Gastrocnemius medialis (tissue), 4 donors: ENCODE data around the gene ANKRD33. TPM values are rescaled to one million over a fixed set of nuclear protein-coding genes. Genes with fewer than 3 reads are reported as not detected.

Experiments
- ATAC-seq, 2 donors: fragments of 150-250 bp; one replicate each; pipeline ENCODE4 v1.9.1; 2016
- DNase-seq, 2 donors: peaks; one replicate each; pipeline ENCODE4 v3.0.0-alpha.2; 2019
- H3K27ac ChIP-seq, 4 donors: fragments of 200-600 bp; sonication (generic); 1 replicate in 1 of 4; 2 replicates in 3 of 4; pipeline ENCODE4 v1.5.1; 2016 to 2018; ENCODE audit warnings: mild to moderate bottlenecking in 2 of 4, moderate library complexity in 1 of 4
- H3K27me3 ChIP-seq, 3 donors: fragments of 200-600 bp; sonication (generic) in 2 of 3; 1 replicate in 1 of 3; 2 replicates in 2 of 3; pipeline versions ENCODE4 v1.5.1 to v1.6.0; 2016 to 2019; ENCODE audit warnings: mild to moderate bottlenecking in 1 of 3, moderate library complexity in 1 of 3
- H3K36me3 ChIP-seq, 2 donors: fragments of 200-600 bp; sonication (generic) in 1 of 2; one replicate each; pipeline ENCODE4 v1.5.1; 2017 to 2018
- H3K4me1 ChIP-seq, 2 donors: fragments of 200-600 bp; sonication (generic) in 1 of 2; one replicate each; pipeline ENCODE4 v1.5.1; 2016 to 2017; ENCODE audit warnings: mild to moderate bottlenecking in 2 of 2
- H3K4me3 ChIP-seq, 4 donors: fragments of 200-600 bp; sonication (generic) in 3 of 4; 1 replicate in 1 of 4; 2 replicates in 3 of 4; pipeline ENCODE4 v1.5.1; 2016 to 2019; ENCODE audit warnings: mild to moderate bottlenecking in 2 of 4
- H3K9me3 ChIP-seq, 3 donors: fragments of 200-600 bp; sonication (generic) in 2 of 3; 1 replicate in 1 of 3; 2 replicates in 2 of 3; pipeline ENCODE4 v1.5.1; 2016 to 2019
- POLR2A ChIP-seq, 2 donors: fragments of 450-650 bp; IDR thresholded peaks; one replicate each; pipeline ENCODE4 v1.6.1; 2017; ENCODE audit warnings: antibody characterized with exemption in 2 of 2, mild to moderate bottlenecking in 2 of 2, moderate library complexity in 2 of 2
- in situ Hi-C, 4 donors: fragments of 200-750 bp; cut with MboI; loops; one replicate each; pipeline versions ENCODE4 v1.15.0 to v1.8.0; 2017; ENCODE audit warnings: low sequenced_read_pairs in 4 of 4
- intact Hi-C: fragments of 100-400 bp; cut with DNase I; formaldehyde crosslinking; loops from one replicate; pipeline ENCODE4 v1.15.1; 2023; ENCODE audit warnings: low total_unique reads
- total RNA-seq, 4 donors: library from RNA; depleted of rRNA; stranded (reverse); fragments of >200 nt; gene quantifications; one replicate each; pipeline versions ENCODE4 v1.1.0 to v1.2.3, GENCODE V29; 2016
- TF ChIP-seq, protein P1 (sequence below), 5 experiments: fragments of 450-650 bp in 3 of 5; fragments of 200-600 bp in 2 of 5; sonication (generic) in 2 of 5; IDR thresholded peaks in 4 of 5; conservative IDR thresholded peaks in 1 of 5; 1 replicate in 4 of 5; 2 replicates in 1 of 5; pipeline ENCODE4 v1.5.1; 2016 to 2019; ENCODE audit warnings: antibody characterized with exemption in 5 of 5, mild to moderate bottlenecking in 3 of 5, moderate library complexity in 3 of 5

ANKRD33 gene
- total RNA-seq, 4 donors from 2014 or later, result not detected

DNA sequence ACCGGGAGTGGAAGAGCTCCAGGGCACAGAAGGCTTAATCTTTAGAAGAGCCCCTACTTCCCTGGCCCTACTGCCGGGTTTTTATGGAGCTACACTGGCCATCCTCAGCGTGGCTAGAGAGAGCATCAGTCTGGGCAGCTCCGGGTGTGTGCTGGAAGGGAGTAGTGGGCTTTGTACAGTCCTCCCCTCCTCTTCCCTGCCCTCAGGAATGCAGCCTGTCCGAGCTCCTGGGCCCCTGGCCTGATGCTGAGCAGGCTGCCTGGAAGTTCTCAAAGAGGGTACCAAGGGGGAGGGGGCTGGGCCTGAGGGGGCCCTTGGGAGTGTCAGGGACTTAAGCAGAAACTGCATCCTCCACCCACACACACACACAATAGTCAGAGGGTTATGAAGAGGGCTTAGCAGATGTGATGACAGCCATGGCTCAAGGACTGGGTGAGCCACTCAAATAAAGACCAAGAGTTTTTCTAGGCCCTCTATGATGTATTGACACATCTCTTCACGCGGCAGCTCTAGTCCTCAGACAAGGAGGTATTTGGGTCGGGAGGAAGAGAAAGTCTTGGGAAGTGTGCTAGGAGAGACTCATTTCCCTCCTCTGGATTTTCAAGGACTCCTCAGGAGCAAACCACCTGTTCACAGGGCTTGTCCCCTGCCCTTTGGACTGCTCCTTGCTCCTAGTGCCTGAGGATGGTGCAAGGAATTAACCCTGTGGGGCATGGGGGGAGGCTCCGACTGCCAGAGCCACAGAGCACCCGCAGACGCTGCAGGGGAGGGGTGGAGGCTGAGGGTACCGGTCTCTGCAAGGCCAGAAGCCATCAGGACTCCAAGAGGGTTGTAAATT lies 22.9 kb upstream of the ANKRD33 start:
- intact Hi-C loops, result no loop called here
- Histone ChIP-seq H3K27me3 (peaks cover 12 to 38% (median 29%) of the 10 kb centered on the region in 3 donors), H3K4me1 (peaks cover 0 to 17% of the 10 kb centered on the region in 2 donors), H3K36me3 (no peaks in the 10 kb centered on the region), H3K4me3 (peak overlapping the region in 1 of 4 donors; percentile 35), H3K9me3 (no peaks in the 10 kb centered on the region), H3K27ac (no peak overlapping the region)
- in situ Hi-C loops, result no loop called here
- no peak for TF ChIP-seq POLR2A (IDR thresholded peaks at IDR 0.05)
- TF ChIP-seq, protein P1, sequence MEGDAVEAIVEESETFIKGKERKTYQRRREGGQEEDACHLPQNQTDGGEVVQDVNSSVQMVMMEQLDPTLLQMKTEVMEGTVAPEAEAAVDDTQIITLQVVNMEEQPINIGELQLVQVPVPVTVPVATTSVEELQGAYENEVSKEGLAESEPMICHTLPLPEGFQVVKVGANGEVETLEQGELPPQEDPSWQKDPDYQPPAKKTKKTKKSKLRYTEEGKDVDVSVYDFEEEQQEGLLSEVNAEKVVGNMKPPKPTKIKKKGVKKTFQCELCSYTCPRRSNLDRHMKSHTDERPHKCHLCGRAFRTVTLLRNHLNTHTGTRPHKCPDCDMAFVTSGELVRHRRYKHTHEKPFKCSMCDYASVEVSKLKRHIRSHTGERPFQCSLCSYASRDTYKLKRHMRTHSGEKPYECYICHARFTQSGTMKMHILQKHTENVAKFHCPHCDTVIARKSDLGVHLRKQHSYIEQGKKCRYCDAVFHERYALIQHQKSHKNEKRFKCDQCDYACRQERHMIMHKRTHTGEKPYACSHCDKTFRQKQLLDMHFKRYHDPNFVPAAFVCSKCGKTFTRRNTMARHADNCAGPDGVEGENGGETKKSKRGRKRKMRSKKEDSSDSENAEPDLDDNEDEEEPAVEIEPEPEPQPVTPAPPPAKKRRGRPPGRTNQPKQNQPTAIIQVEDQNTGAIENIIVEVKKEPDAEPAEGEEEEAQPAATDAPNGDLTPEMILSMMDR (IDR thresholded peaks at IDR 0.05 in 4 of 5, conservative IDR thresholded peaks at IDR 0.05 in 1 of 5), result no peak
- no peak for DNase-seq
- ATAC-seq, result no peak

GRCh38 chr12:51865757-51866270 lies 22.1 kb upstream of the ANKRD33 start:
- no peak for ATAC-seq
- H3K4me3 ChIP-seq, result no peak overlapping the region
- intact Hi-C loops, result no loop called here
- no peak overlapping the region for H3K27ac ChIP-seq
- no peak for DNase-seq
- TF ChIP-seq, protein P1 (IDR thresholded peaks at IDR 0.05 in 4 of 5, conservative IDR thresholded peaks at IDR 0.05 in 1 of 5), result no peak
- no peak for TF ChIP-seq POLR2A (IDR thresholded peaks at IDR 0.05)
- H3K36me3 ChIP-seq, result no peaks in the 10 kb centered on the region
- H3K9me3 ChIP-seq, result no peaks in the 10 kb centered on the region
- in situ Hi-C loops, result no loop called here
- H3K27me3 ChIP-seq, result peaks cover 12 to 38% (median 29%) of the 10 kb centered on the region in 3 donors
- H3K4me1 ChIP-seq, result peaks cover 0 to 17% of the 10 kb centered on the region in 2 donors

DNA sequence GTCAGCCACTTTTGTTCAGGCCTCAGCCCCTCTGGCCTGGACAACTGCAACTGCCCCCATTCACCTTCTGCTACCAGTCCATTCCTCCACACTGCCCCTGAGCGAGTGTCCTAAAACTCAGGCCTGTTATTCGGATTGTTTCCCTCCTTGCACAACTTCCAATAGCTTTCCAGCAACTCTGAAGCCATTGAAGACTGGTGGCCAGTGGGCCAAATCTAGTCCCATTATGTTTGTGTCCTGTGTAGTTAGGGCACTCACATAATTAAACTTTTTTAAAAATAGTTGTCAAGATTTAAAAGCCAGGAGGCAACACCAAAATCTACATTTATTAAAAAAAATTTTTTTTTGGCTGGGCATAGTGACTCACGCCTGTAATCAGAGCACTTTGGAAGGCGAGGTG lies 21.6 kb upstream of the ANKRD33 start:
- H3K36me3 ChIP-seq, result no peaks in the 10 kb centered on the region
- no peaks in the 10 kb centered on the region for H3K9me3 ChIP-seq
- TF ChIP-seq POLR2A (IDR thresholded peaks at IDR 0.05), result no peak
- TF ChIP-seq, protein P1 (IDR thresholded peaks at IDR 0.05 in 4 of 5, conservative IDR thresholded peaks at IDR 0.05 in 1 of 5), result no peak
- DNase-seq, result no peak
- H3K4me1 ChIP-seq, result peaks cover 0 to 17% of the 10 kb centered on the region in 2 donors
- H3K27me3 ChIP-seq, result peaks cover 12 to 38% (median 25%) of the 10 kb centered on the region in 3 donors
- H3K4me3 ChIP-seq, result no peak overlapping the region
- intact Hi-C loops, result no loop called here
- ATAC-seq, result no peak
- H3K27ac ChIP-seq, result no peak overlapping the region
- in situ Hi-C loops, result no loop called here

DNA sequence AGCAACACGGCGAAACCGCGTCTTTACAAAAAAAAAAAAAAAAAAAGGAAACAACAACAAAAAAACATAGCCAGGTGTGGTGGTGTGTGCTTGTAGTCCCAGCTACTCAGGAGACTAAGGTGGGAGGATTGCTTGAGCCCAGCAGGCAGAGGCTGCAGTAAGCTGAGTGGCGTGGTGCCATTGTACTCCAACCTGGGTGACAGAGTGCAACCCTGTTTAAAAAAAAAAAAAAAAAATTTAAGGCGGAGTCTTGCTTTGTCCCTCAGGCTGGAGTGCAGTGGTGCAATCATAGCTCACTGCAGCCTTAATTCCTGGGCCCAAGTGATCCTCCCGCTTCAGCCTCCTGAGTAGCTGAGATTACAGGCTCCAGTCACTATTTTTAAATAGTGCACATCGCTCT lies 21.1 kb upstream of the ANKRD33 start:
- peaks cover 0 to 17% of the 10 kb centered on the region in 2 donors for H3K4me1 ChIP-seq
- H3K9me3 ChIP-seq, result no peaks in the 10 kb centered on the region
- no peak for TF ChIP-seq POLR2A (IDR thresholded peaks at IDR 0.05)
- TF ChIP-seq, protein P1 (IDR thresholded peaks at IDR 0.05 in 4 of 5, conservative IDR thresholded peaks at IDR 0.05 in 1 of 5), result no peak
- no peak for ATAC-seq
- H3K36me3 ChIP-seq, result no peaks in the 10 kb centered on the region
- DNase-seq, result no peak
- intact Hi-C loops, result no loop called here
- no peak overlapping the region for H3K27ac ChIP-seq
- H3K4me3 ChIP-seq, result no peak overlapping the region
- peaks cover 12 to 38% (median 25%) of the 10 kb centered on the region in 3 donors for H3K27me3 ChIP-seq
- in situ Hi-C loops, result no loop called here
